ENCODE results near the gene BMP5.

DNA sequence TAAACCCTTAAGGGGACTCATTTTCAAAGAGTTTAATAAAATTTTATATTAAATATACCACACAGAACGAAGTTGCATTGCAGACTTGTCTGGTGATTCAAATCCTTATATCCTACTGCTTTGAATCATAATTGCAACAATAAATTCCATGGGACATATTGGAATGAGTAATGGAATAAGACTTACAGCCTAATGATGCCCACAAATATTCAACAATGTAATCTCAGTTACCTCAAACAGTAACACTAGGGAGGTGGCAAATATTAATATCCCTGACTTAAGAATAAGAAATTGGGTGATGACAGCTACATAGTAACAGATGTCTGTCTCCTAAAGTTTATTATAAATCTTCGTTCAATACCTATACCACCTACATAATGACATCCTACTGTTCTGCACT lies 52.6 kb downstream of the BMP5 start:
- TF ChIP-seq POLR2AphosphoS5 (IDR thresholded peaks at IDR 0.05; ENCODE audit: insufficient read depth, low read depth, low read length) = no peak
- TF ChIP-seq, protein P1, sequence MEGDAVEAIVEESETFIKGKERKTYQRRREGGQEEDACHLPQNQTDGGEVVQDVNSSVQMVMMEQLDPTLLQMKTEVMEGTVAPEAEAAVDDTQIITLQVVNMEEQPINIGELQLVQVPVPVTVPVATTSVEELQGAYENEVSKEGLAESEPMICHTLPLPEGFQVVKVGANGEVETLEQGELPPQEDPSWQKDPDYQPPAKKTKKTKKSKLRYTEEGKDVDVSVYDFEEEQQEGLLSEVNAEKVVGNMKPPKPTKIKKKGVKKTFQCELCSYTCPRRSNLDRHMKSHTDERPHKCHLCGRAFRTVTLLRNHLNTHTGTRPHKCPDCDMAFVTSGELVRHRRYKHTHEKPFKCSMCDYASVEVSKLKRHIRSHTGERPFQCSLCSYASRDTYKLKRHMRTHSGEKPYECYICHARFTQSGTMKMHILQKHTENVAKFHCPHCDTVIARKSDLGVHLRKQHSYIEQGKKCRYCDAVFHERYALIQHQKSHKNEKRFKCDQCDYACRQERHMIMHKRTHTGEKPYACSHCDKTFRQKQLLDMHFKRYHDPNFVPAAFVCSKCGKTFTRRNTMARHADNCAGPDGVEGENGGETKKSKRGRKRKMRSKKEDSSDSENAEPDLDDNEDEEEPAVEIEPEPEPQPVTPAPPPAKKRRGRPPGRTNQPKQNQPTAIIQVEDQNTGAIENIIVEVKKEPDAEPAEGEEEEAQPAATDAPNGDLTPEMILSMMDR (IDR thresholded peaks at IDR 0.05; ENCODE audit: extremely low read depth in 1 of 2, insufficient read depth in 1 of 2, low read depth in 1 of 2, low read length in 2 of 2) = no peak
- TF ChIP-seq POLR2A (IDR thresholded peaks at IDR 0.05; ENCODE audit: low read depth, low read length) = no peak
- no peak for TF ChIP-seq EZH2 (IDR thresholded peaks at IDR 0.05; ENCODE audit: borderline replicate concordance, low read depth, low read length, severe bottlenecking)
- no peak for TF ChIP-seq MYC (IDR thresholded peaks at IDR 0.05; ENCODE audit: low read depth, low read length)
- TF ChIP-seq GATA2 (IDR thresholded peaks at IDR 0.05; ENCODE audit: insufficient read depth, insufficient read length, low read depth, low read length) = no peak
- TF ChIP-seq, protein P2, sequence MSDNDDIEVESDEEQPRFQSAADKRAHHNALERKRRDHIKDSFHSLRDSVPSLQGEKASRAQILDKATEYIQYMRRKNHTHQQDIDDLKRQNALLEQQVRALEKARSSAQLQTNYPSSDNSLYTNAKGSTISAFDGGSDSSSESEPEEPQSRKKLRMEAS (IDR thresholded peaks at IDR 0.05; ENCODE audit: insufficient read depth, insufficient read length) = no peak
- no peak for TF ChIP-seq JUN (IDR thresholded peaks at IDR 0.05; ENCODE audit: borderline replicate concordance, insufficient read depth, insufficient read length, low read depth)
- TF ChIP-seq FOS (IDR thresholded peaks at IDR 0.05; ENCODE audit: borderline replicate concordance, insufficient read depth, low read length) = no peak

Data from endothelial cell of umbilical vein (primary cell).